H1 (cell line): ENCODE data around the gene PCYT1A. TPM values are rescaled to one million over a fixed set of nuclear protein-coding genes. Genes with fewer than 3 reads are reported as not detected.

Experiments used
- CHD7 ChIP-seq: fragments of 300-600 bp; sonication (generic); IDR thresholded peaks from 2 replicates; pipeline ENCODE4 v1.7.1; 2012; ENCODE audit warnings: low read length, moderate library complexity, mild to moderate bottlenecking, inconsistent platforms; ENCODE audit not compliant: insufficient replicate concordance
- E2F6 ChIP-seq: IDR thresholded peaks from 2 replicates; pipeline ENCODE4 v1.6.1; 2012; ENCODE audit warnings: inconsistent platforms
- EGR1 ChIP-seq: IDR thresholded peaks from 2 replicates; pipeline ENCODE4 v1.6.1; 2011; ENCODE audit warnings: low read depth, low read length, borderline replicate concordance
- EZH2 ChIP-seq: fragments of 200-600 bp; sonication (generic); IDR thresholded peaks from 2 replicates; pipeline ENCODE4 v1.7.1; 2012; ENCODE audit warnings: low read depth, mild to moderate bottlenecking, moderate library complexity, low read length, inconsistent platforms; ENCODE audit not compliant: severe bottlenecking
- FOSL1 ChIP-seq: IDR thresholded peaks from 2 replicates; pipeline ENCODE4 v1.6.1; 2011; ENCODE audit warnings: mild to moderate bottlenecking, low read depth, low read length, moderate library complexity; ENCODE audit not compliant: insufficient read depth
- GTF2F1 ChIP-seq: IDR thresholded peaks from 2 replicates; pipeline ENCODE4 v1.6.1; 2012; ENCODE audit warnings: low read depth, low read length, improper control_type of control experiment, borderline replicate concordance
- POLR2A ChIP-seq, 2 experiments: IDR thresholded peaks; 1 replicate in 1 of 2; 2 replicates in 1 of 2; pipeline ENCODE4 v1.6.1; 2011; ENCODE audit warnings: low read depth in 2 of 2, low read length in 2 of 2, mild to moderate bottlenecking in 2 of 2; ENCODE audit errors: control extremely low read depth in 1 of 2
- SAP30 ChIP-seq: fragments of 300-600 bp; sonication (generic); IDR thresholded peaks from 2 replicates; pipeline ENCODE4 v1.7.1; 2012; ENCODE audit warnings: low read length, moderate library complexity, mild to moderate bottlenecking, inconsistent platforms; ENCODE audit not compliant: insufficient read depth, insufficient replicate concordance
- SIRT6 ChIP-seq: IDR thresholded peaks from one replicate; pipeline ENCODE4 v1.7.1; 2012; ENCODE audit warnings: low read length, inconsistent platforms
- YY1 ChIP-seq: IDR thresholded peaks from 2 replicates; pipeline ENCODE4 v1.6.1; 2011; ENCODE audit warnings: low read depth, mild to moderate bottlenecking, low read length
- polyA plus RNA-seq, 7 experiments: library from polyadenylated mRNA; depleted of rRNA in 3 of 7; stranded (reverse) in 5 of 7; unstranded in 2 of 7; fragments of >200 nt in 5 of 7; fragments of 200-250 nt in 2 of 7; gene quantifications; 1 replicate in 5 of 7; 2 replicates in 1 of 7; 4 replicates in 1 of 7; pipeline versions ENCODE4 v1.2.1 to v1.2.3, GENCODE V29; 2011 to 2013; ENCODE audit warnings: missing spikeins in 2 of 7, mixed read lengths in 2 of 7
- total RNA-seq: library from RNA; stranded (reverse); fragmentation: NEBNext Ultra II Directional; extraction: Animal tissue kit (Norgen Biotek cat#: 25700); gene quantifications from 2 replicates; pipeline ENCODE4 v1.2.1, GENCODE V29; 2021

PCYT1A gene
- total and polyA plus RNA-seq, 2 of the 8 experiments (the other 6 are each of a cell fraction or from before 2014, with no cell fraction given): 19.9 to 31.8 TPM

GRCh38 chr3:196317687-196318467, 30.4 kb upstream of the PCYT1A start, which contains the start of gene DYNLT2B (continued):
- no peak for TF ChIP-seq CHD7
- TF ChIP-seq SAP30: no peak
- TF ChIP-seq YY1: no peak
- no peak for TF ChIP-seq SIRT6
- no peak for TF ChIP-seq FOSL1
- peak in 1 of 2 experiments; percentile 58; a peak in 1 of 3 replicates for TF ChIP-seq POLR2A (IDR thresholded peaks at IDR 0.05; ENCODE audit: control extremely low read depth in 1 of 2, low read depth in 2 of 2, low read length in 2 of 2)
- TF ChIP-seq GTF2F1: no peak
- TF ChIP-seq E2F6: peak; percentile 88
- no peak for TF ChIP-seq EZH2
- no peak for TF ChIP-seq EGR1
